Effector memory CD4-positive, alpha-beta T cell (primary cell): ENCODE results near the gene AZI2.

ENCODE experiments used
- DNase-seq, 3 donors: peaks; one replicate each; pipeline ENCODE4 v3.0.0-alpha.2; 2020
- H3K27ac ChIP-seq: 2 replicates; pipeline ENCODE4 v1.7.0; 2013; ENCODE audit warnings: mild to moderate bottlenecking, low read length, moderate library complexity; ENCODE audit not compliant: insufficient read depth, poor library complexity, severe bottlenecking
- H3K27me3 ChIP-seq: replicated peaks from 2 replicates; pipeline ENCODE4 v1.7.0; 2013; ENCODE audit warnings: mild to moderate bottlenecking, low read length; ENCODE audit not compliant: insufficient read depth, control insufficient read depth, poor library complexity, severe bottlenecking
- H3K36me3 ChIP-seq: 2 replicates; pipeline ENCODE4 v1.7.0; 2013; ENCODE audit warnings: mild to moderate bottlenecking, low read length, moderate library complexity; ENCODE audit not compliant: control insufficient read depth, insufficient read depth
- H3K4me1 ChIP-seq: 2 replicates; pipeline ENCODE4 v1.7.0; 2013; ENCODE audit warnings: low read length, mild to moderate bottlenecking; ENCODE audit not compliant: control insufficient read depth, insufficient read depth, poor library complexity, severe bottlenecking
- H3K4me3 ChIP-seq: 2 replicates; pipeline ENCODE4 v1.7.0; 2013; ENCODE audit warnings: low read length, low read depth, mild to moderate bottlenecking; ENCODE audit not compliant: insufficient read depth, poor library complexity, severe bottlenecking
- H3K9me3 ChIP-seq: 2 replicates; pipeline ENCODE4 v1.7.0; 2013; ENCODE audit warnings: mild to moderate bottlenecking, low read length, moderate library complexity; ENCODE audit not compliant: control insufficient read depth
- total RNA-seq, 3 donors: gene quantifications; one replicate each; lab custom pipeline; 2026; lab: John Stamatoyannopoulos, UW

The AZI2 gene
- 28.5 to 32.0 (median 29.8) reads per million in 3 donors for total RNA-seq

GRCh38 chr3:28348629-28349468, at the start of gene AZI2, which contains the start of gene ZCWPW2:
Gene AZI2 (minus strand): TSS chr3:28348824. CDS start chr3:28340617, 8,207 bp downstream.
Gene ZCWPW2 (plus strand): TSS chr3:28348721. CDS start chr3:28413069, 64,348 bp downstream.
- H3K27ac ChIP-seq, result peak within 1 kb of the TSS; percentile 95
- no peaks in the 10 kb centered on the region for H3K36me3 ChIP-seq
- peak within 1 kb of the TSS; percentile 99 for H3K4me3 ChIP-seq
- no peaks in the 10 kb centered on the region for H3K27me3 ChIP-seq
- DNase-seq, result peak; percentile 83 to 89 (median 85)
- H3K9me3 ChIP-seq, result no peaks in the 10 kb centered on the region
- no peaks in the 10 kb centered on the region for H3K4me1 ChIP-seq

- no peak overlapping the region for H3K4me3 ChIP-seq
- no peaks in the 10 kb centered on the region for H3K4me1 ChIP-seq
- H3K36me3 ChIP-seq, result no peaks in the 10 kb centered on the region
- no peaks in the 10 kb centered on the region for H3K9me3 ChIP-seq
- H3K27ac ChIP-seq, result no peak overlapping the region
- no peaks in the 10 kb centered on the region for H3K27me3 ChIP-seq
- DNase-seq, result no peak
Observed at GRCh38 chr3:28388978-28389377, 40.4 kb upstream of the AZI2 start.

- no peaks in the 10 kb centered on the region for H3K36me3 ChIP-seq
- H3K4me3 ChIP-seq, result no peak overlapping the region
- no peaks in the 10 kb centered on the region for H3K9me3 ChIP-seq
- no peak overlapping the region for H3K27ac ChIP-seq
- no peaks in the 10 kb centered on the region for H3K27me3 ChIP-seq
- H3K4me1 ChIP-seq, result no peaks in the 10 kb centered on the region
- no peak for DNase-seq
Observed at GRCh38 chr3:28386049-28386448, 37.4 kb upstream of the AZI2 start.

- DNase-seq, result no peak
- Histone ChIP-seq H3K4me3 (no peak overlapping the region), H3K27me3 (no peaks in the 10 kb centered on the region), H3K4me1 (no peaks in the 10 kb centered on the region), H3K27ac (no peak overlapping the region), H3K36me3 (no peaks in the 10 kb centered on the region), H3K9me3 (no peaks in the 10 kb centered on the region)
Observed at GRCh38 chr3:28376424-28376823, 27.8 kb upstream of the AZI2 start.

GRCh38 chr3:28349469-28350000, 911 bp upstream of the AZI2 start:
- Histone ChIP-seq H3K9me3 (no peaks in the 10 kb centered on the region), H3K4me3 (peak overlapping the region; percentile 99), H3K27ac (peak overlapping the region; percentile 95), H3K27me3 (no peaks in the 10 kb centered on the region), H3K36me3 (no peaks in the 10 kb centered on the region), H3K4me1 (no peaks in the 10 kb centered on the region)
- no peak for DNase-seq

GRCh38 chr3:28348265-28348628, 377 bp downstream of the AZI2 start:
- Histone ChIP-seq H3K4me3 (peak overlapping the region; percentile 99), H3K9me3 (no peaks in the 10 kb centered on the region), H3K27ac (peak overlapping the region; percentile 95), H3K27me3 (no peaks in the 10 kb centered on the region), H3K4me1 (no peaks in the 10 kb centered on the region), H3K36me3 (no peaks in the 10 kb centered on the region)
- no peak for DNase-seq

- no peak for DNase-seq
- no peaks in the 10 kb centered on the region for H3K27me3 ChIP-seq
- H3K4me1 ChIP-seq, result no peaks in the 10 kb centered on the region
- H3K27ac ChIP-seq, result peak overlapping the region; percentile 95
- no peaks in the 10 kb centered on the region for H3K9me3 ChIP-seq
- H3K4me3 ChIP-seq, result peak overlapping the region; percentile 99
- no peaks in the 10 kb centered on the region for H3K36me3 ChIP-seq
Observed at GRCh38 chr3:28347374-28348264, 1.0 kb downstream of the AZI2 start.

GRCh38 chr3:28345690-28346089, 2.9 kb downstream of the AZI2 start:
- Histone ChIP-seq H3K9me3 (no peaks in the 10 kb centered on the region), H3K27ac (no peak overlapping the region), H3K4me1 (no peaks in the 10 kb centered on the region), H3K27me3 (no peaks in the 10 kb centered on the region), H3K4me3 (no peak overlapping the region), H3K36me3 (no peaks in the 10 kb centered on the region)
- no peak for DNase-seq

- no peak for DNase-seq
- peaks cover 8% of the 10 kb centered on the region for H3K36me3 ChIP-seq
- H3K27me3 ChIP-seq, result no peaks in the 10 kb centered on the region
- no peak overlapping the region for H3K27ac ChIP-seq
- no peak overlapping the region for H3K4me3 ChIP-seq
- no peaks in the 10 kb centered on the region for H3K4me1 ChIP-seq
- H3K9me3 ChIP-seq, result no peaks in the 10 kb centered on the region
Observed at GRCh38 chr3:28343144-28343543, 5.5 kb downstream of the AZI2 start.
